Lower leg skin (tissue), 3 donors: ENCODE data around the gene ANGPT4.

Source experiments
- POLR2A ChIP-seq, 2 donors: fragments of 450-650 bp; IDR thresholded peaks; one replicate each; pipeline ENCODE4 v1.6.1; 2016 to 2017; ENCODE audit warnings: antibody characterized with exemption in 2 of 2, mild to moderate bottlenecking in 1 of 2, moderate library complexity in 1 of 2
- TF ChIP-seq, protein P1 (sequence below), 3 donors: fragments of 450-650 bp; IDR thresholded peaks; one replicate each; pipeline ENCODE4 v1.5.1; 2016; ENCODE audit warnings: antibody characterized with exemption in 3 of 3, mild to moderate bottlenecking in 3 of 3, moderate library complexity in 2 of 3

- no peak for TF ChIP-seq POLR2A (IDR thresholded peaks at IDR 0.05)
- TF ChIP-seq, protein P1, sequence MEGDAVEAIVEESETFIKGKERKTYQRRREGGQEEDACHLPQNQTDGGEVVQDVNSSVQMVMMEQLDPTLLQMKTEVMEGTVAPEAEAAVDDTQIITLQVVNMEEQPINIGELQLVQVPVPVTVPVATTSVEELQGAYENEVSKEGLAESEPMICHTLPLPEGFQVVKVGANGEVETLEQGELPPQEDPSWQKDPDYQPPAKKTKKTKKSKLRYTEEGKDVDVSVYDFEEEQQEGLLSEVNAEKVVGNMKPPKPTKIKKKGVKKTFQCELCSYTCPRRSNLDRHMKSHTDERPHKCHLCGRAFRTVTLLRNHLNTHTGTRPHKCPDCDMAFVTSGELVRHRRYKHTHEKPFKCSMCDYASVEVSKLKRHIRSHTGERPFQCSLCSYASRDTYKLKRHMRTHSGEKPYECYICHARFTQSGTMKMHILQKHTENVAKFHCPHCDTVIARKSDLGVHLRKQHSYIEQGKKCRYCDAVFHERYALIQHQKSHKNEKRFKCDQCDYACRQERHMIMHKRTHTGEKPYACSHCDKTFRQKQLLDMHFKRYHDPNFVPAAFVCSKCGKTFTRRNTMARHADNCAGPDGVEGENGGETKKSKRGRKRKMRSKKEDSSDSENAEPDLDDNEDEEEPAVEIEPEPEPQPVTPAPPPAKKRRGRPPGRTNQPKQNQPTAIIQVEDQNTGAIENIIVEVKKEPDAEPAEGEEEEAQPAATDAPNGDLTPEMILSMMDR (IDR thresholded peaks at IDR 0.05): no peak
Observed at GRCh38 chr20:957544-957943, 41.4 kb upstream of the ANGPT4 start.
